ENCODE measurements around the gene MECP2.

Gene MECP2

GRCh38 chrX:154115071-154115470 lies 17.6 kb upstream of the MECP2 start:
- DNase-seq = no peak

- DNase-seq = no peak
Observed at GRCh38 chrX:154114652-154115051, 17.1 kb upstream of the MECP2 start.

GRCh38 chrX:154113729-154114128 lies 16.2 kb upstream of the MECP2 start:
- DNase-seq = no peak

- DNase-seq = no peak
Observed at GRCh38 chrX:154098551-154098950, 1.0 kb upstream of the MECP2 start.

GRCh38 chrX:154097003-154097588 lies 421 bp downstream of the MECP2 start:
- DNase-seq = no peak

GRCh38 chrX:154096140-154097002 lies 1.1 kb downstream of the MECP2 start:
- no peak for DNase-seq

GRCh38 chrX:154094833-154095232 lies 2.7 kb downstream of the MECP2 start:
- no peak for DNase-seq

GRCh38 chrX:154093965-154094364 lies 3.6 kb downstream of the MECP2 start:
- DNase-seq = no peak

GRCh38 chrX:154092371-154092770 lies 5.1 kb downstream of the MECP2 start:
- no peak for DNase-seq

GRCh38 chrX:154091678-154092077 lies 5.8 kb downstream of the MECP2 start:
- DNase-seq = no peak

GRCh38 chrX:154090731-154091130 lies 6.8 kb downstream of the MECP2 start:
- DNase-seq = no peak

GRCh38 chrX:154084449-154085300 lies 12.8 kb downstream of the MECP2 start:
- DNase-seq = no peak

GRCh38 chrX:154083126-154083517 lies 14.4 kb downstream of the MECP2 start:
- no peak for DNase-seq

GRCh38 chrX:154082396-154083125 lies 15.0 kb downstream of the MECP2 start:
- no peak for DNase-seq

GRCh38 chrX:154077101-154077500 lies 20.4 kb downstream of the MECP2 start:
- DNase-seq = no peak

GRCh38 chrX:154074199-154074598 lies 23.3 kb downstream of the MECP2 start:
- DNase-seq = no peak

GRCh38 chrX:154072192-154072591 lies 25.3 kb downstream of the MECP2 start:
- no peak for DNase-seq

- no peak for DNase-seq
Observed at GRCh38 chrX:154068560-154068959, 29.0 kb downstream of the MECP2 start.

- DNase-seq = no peak
Observed at GRCh38 chrX:154064637-154065435, 32.7 kb downstream of the MECP2 start.

GRCh38 chrX:154063234-154063633 lies 34.3 kb downstream of the MECP2 start:
- peak; percentile 65 for DNase-seq

- no peak for DNase-seq
Observed at GRCh38 chrX:154061801-154062200, 35.7 kb downstream of the MECP2 start.

- no peak for DNase-seq
Observed at GRCh38 chrX:154059729-154060245, 37.7 kb downstream of the MECP2 start.

All from NCI-H524 treated with DMSO at 0.1 percent for 48 hours (cell line).